ENCODE results near the gene TOP2B.

TOP2B gene

GRCh38 chr3:25581823-25582222 lies 82.9 kb downstream of the TOP2B start:
- no peak for DNase-seq

- DNase-seq, result no peak
Observed at GRCh38 chr3:25581335-25581734, 83.4 kb downstream of the TOP2B start.

- DNase-seq, result no peak
Observed at GRCh38 chr3:25580534-25580933, 84.2 kb downstream of the TOP2B start.

GRCh38 chr3:25578059-25578458 lies 86.6 kb downstream of the TOP2B start:
- no peak for DNase-seq

GRCh38 chr3:25576831-25577454 lies 87.8 kb downstream of the TOP2B start:
- DNase-seq, result no peak

GRCh38 chr3:25576146-25576545 lies 88.6 kb downstream of the TOP2B start:
- no peak for DNase-seq

- no peak for DNase-seq
Observed at GRCh38 chr3:25575001-25575400, 89.7 kb downstream of the TOP2B start.

GRCh38 chr3:25574172-25574765 lies 90.4 kb downstream of the TOP2B start:
- no peak for DNase-seq

- DNase-seq, result peak in 1 of 2 experiments; percentile 33
Observed at GRCh38 chr3:25573386-25574171, 91.1 kb downstream of the TOP2B start.

GRCh38 chr3:25572919-25573385 lies 91.8 kb downstream of the TOP2B start:
- DNase-seq, result no peak

GRCh38 chr3:25572336-25572735 lies 92.4 kb downstream of the TOP2B start:
- DNase-seq, result no peak

- no peak for DNase-seq
Observed at GRCh38 chr3:25571285-25571684, 93.4 kb downstream of the TOP2B start.

- no peak for DNase-seq
Observed at GRCh38 chr3:25568525-25569078, 96.1 kb downstream of the TOP2B start.

GRCh38 chr3:25567806-25568524 lies 96.7 kb downstream of the TOP2B start:
- DNase-seq, result no peak

- DNase-seq, result no peak
Observed at GRCh38 chr3:25567388-25567787, 97.3 kb downstream of the TOP2B start.

- DNase-seq, result no peak
Observed at GRCh38 chr3:25566358-25566920, 98.3 kb downstream of the TOP2B start.

GRCh38 chr3:25565807-25566206 lies 98.9 kb downstream of the TOP2B start:
- no peak for DNase-seq

- DNase-seq, result no peak
Observed at GRCh38 chr3:25564075-25564474, 100.6 kb downstream of the TOP2B start.

- no peak for DNase-seq
Observed at GRCh38 chr3:25563601-25564000, 101.1 kb downstream of the TOP2B start.

GRCh38 chr3:25558796-25559195 lies 105.9 kb downstream of the TOP2B start:
- no peak for DNase-seq

- no peak for DNase-seq
Observed at GRCh38 chr3:25558121-25558520, 106.6 kb downstream of the TOP2B start.

- no peak for DNase-seq
Observed at GRCh38 chr3:25557694-25558093, 107.0 kb downstream of the TOP2B start.

GRCh38 chr3:25556447-25556846 lies 108.3 kb downstream of the TOP2B start:
- DNase-seq, result no peak
